ENCODE measurements around the gene KCNQ2.

GRCh38 chr20:63372971-63373885 is 99.2 kb downstream of the KCNQ2 start:
- TF ChIP-seq CTCF (IDR thresholded peaks at IDR 0.05) (no peak), POLR2AphosphoS5 (IDR thresholded peaks at IDR 0.05) (no peak)

Measured in prostate gland (tissue), 2 donors.